ENCODE results near the gene TRAF7.

Gene TRAF7

GRCh38 chr16:2181952-2182351 lies 26.4 kb downstream of the TRAF7 start:
- DNase-seq (ENCODE audit: low read depth in 2 of 2) = no peak

- no peak for DNase-seq (ENCODE audit: low read depth in 2 of 2)
These were observed 28.1 kb downstream of the TRAF7 start for GRCh38 chr16:2183671-2184070.

GRCh38 chr16:2184346-2184745 lies 28.8 kb downstream of the TRAF7 start:
- DNase-seq (ENCODE audit: low read depth in 2 of 2) = no peak

- DNase-seq (ENCODE audit: low read depth in 2 of 2) = no peak
These were observed 29.4 kb downstream of the TRAF7 start for GRCh38 chr16:2184962-2185361.

GRCh38 chr16:2186064-2186463 lies 30.5 kb downstream of the TRAF7 start:
- DNase-seq (ENCODE audit: low read depth in 2 of 2) = no peak

GRCh38 chr16:2186505-2186904 lies 30.9 kb downstream of the TRAF7 start:
- no peak for DNase-seq (ENCODE audit: low read depth in 2 of 2)

- no peak for DNase-seq (ENCODE audit: low read depth in 2 of 2)
These were observed 31.6 kb downstream of the TRAF7 start for GRCh38 chr16:2187212-2187611.

- no peak for DNase-seq (ENCODE audit: low read depth in 2 of 2)
These were observed 32.8 kb downstream of the TRAF7 start for GRCh38 chr16:2188395-2188794.

GRCh38 chr16:2189252-2189893 lies 33.8 kb downstream of the TRAF7 start:
- DNase-seq (ENCODE audit: low read depth in 2 of 2) = no peak

GRCh38 chr16:2190002-2190658 lies 34.5 kb downstream of the TRAF7 start:
- DNase-seq (ENCODE audit: low read depth in 2 of 2) = no peak

- no peak for DNase-seq (ENCODE audit: low read depth in 2 of 2)
These were observed 35.3 kb downstream of the TRAF7 start for GRCh38 chr16:2190659-2191445.

- DNase-seq (ENCODE audit: low read depth in 2 of 2) = no peak
These were observed 35.8 kb downstream of the TRAF7 start for GRCh38 chr16:2191446-2191706.

- no peak for DNase-seq (ENCODE audit: low read depth in 2 of 2)
These were observed 38.7 kb downstream of the TRAF7 start for GRCh38 chr16:2194166-2194834.

GRCh38 chr16:2194852-2195321 lies 39.3 kb downstream of the TRAF7 start:
- DNase-seq (ENCODE audit: low read depth in 2 of 2) = peak; percentile 10 to 19

- no peak for DNase-seq (ENCODE audit: low read depth in 2 of 2)
These were observed 40.0 kb downstream of the TRAF7 start for GRCh38 chr16:2195322-2196161.

GRCh38 chr16:2196162-2196980 lies 40.8 kb downstream of the TRAF7 start, which contains the start of gene CASKIN1:
CASKIN1 (minus strand) TSS chr16:2196605; CDS start chr16:2196432, 173 bp downstream.
- DNase-seq (ENCODE audit: low read depth in 2 of 2) = no peak

- no peak for DNase-seq (ENCODE audit: low read depth in 2 of 2)
These were observed 41.5 kb downstream of the TRAF7 start for GRCh38 chr16:2196981-2197511.

- no peak for DNase-seq (ENCODE audit: low read depth in 2 of 2)
These were observed 42.2 kb downstream of the TRAF7 start for GRCh38 chr16:2197765-2198164.

- no peak for DNase-seq (ENCODE audit: low read depth in 2 of 2)
These were observed 42.7 kb downstream of the TRAF7 start for GRCh38 chr16:2198283-2198682.

- DNase-seq (ENCODE audit: low read depth in 2 of 2) = no peak
These were observed 43.5 kb downstream of the TRAF7 start for GRCh38 chr16:2199095-2199494.
